DMS79 (cell line): ENCODE measurements around the gene CACNA1S.
A peak's percentile ranks its signal among the peaks of the same experiment; 100 is the strongest.

ENCODE experiments used
- DNase-seq: peaks from one replicate; lab custom pipeline; 2025; lab: John Stamatoyannopoulos, UW

Gene CACNA1S

DNA sequence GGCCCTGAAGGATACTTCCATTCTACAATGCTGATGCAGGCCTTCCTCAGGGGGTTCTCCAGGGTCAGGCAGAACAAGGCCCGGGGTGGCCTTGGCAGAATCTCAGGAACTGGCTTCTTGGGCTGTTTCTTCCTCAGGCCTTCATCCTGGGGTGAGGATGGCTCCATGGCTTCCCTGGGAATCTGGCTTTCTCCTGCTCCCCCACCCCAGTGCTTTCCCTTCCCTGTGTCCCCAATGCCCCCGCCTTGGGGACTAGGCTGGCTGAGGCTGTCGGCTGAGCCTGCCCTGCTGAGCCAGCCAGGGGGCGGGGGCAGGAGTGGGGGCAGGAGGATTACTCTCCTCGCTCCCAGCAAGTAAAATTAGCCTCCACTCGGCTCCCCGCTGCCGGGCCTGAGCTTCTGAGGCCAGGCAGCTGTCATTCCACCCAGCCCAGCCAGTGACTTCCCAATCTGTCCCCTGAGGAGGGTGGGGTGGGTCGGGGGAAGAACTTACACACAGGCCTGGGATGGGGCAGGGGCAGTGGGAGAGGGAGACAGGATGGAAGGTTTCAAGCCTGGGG is at the start of gene CACNA1S:
TSS of gene CACNA1S (minus strand) at position 254 of the 559 bp plus-strand sequence. CDS start at position 167, 87 bp downstream.
- no peak for DNase-seq

GRCh38 chr1:201157949-201158348 is 45.7 kb upstream of the CACNA1S start:
- no peak for DNase-seq

DNA sequence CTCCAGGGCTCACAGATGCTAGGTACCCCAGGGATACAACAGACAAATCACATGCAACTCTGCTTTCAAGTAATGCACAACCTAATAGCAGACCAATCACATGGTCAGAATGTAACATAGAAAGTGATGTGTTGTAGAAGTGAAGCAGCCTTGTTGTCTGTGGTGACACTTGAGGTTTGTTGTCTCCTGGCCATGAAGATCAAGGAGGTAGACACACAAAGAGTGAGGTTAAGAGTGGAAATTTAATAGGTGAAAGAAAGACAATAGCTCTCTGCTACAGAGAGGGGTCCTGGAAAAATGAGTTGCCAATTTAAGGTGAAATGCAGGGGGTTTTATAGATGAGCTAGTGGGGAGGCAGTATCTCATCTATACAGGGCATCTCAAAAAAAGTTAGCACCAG is 44.6 kb upstream of the CACNA1S start:
- DNase-seq, result no peak

DNA sequence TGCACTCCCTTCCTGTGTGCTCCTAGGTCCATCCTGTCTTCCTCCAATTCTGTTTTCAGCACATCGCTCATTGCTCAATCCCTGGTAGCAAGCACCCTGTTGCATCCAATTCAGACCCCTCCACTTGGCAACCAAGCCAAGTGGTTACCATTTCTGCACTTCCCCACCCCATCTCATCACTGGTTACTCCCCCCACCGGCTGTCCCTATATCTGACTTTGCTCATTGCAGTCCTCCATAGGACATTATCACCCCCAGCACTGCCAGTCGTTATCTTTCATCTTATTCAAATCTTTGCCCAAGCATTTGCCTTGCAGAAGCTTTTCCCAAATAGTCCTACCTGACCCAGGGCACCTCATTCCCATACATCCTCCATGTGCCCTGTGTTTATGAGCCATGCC is 44.1 kb upstream of the CACNA1S start:
- DNase-seq, result no peak

DNA sequence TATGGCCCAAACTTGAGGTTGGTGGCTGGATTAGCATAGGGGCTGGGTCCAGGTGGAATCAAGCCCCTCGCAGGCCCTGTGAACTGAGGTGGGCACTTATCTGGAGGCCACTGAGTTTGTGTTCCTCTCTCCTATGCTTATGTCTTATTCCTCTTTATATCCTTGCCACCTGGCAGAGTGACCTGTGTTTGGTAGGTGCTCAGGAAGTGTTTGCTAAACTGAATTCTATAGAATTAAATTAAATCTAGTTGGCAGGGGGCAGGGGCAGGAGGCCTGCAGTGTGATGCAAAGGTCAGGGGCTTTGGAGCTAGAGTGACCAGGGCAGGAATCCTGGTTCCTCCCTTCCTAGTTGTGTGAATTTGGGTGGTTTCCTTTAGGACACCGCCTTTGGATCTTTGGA is 43.1 kb upstream of the CACNA1S start:
- DNase-seq, result no peak

DNA sequence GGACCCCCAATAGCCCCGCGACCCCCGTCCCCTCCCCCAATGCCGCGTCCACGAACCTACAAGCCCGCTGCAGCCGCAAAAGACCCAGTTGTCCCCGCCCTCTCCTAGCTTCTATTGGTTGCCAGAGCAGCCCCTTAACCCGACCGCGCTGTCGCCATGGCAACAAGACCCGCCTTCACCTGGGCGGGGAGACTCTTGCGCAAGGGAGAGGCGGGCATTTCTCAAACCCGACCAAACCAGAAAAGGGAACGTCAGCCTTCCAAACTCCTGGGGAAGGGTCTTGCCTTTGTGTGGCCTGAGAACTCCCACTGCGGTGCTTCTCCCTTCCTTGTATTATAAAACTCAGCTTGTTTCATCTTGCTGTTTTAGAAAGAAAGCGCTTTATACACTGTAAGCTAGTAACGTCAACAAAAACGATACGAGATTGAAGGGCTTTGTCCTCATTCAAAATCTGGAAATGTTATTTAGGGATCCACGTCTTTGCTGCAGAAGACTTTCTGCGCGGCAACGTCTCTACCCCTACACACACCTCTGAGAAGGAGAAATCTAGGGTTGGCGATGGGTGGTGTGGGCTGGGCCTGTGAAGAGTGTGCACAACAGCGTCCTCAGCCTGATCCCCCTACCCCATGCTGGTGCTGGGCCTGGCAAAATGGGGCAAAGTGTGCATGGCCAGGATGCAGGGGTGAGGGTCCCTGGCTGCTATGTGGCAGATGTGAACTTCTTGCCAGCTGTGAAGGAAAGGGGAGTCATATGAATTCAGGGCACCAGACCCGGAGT is 42.4 kb upstream of the CACNA1S start, which contains the start of gene TMEM9:
TSS of gene TMEM9 (minus strand) at position 86 of the 777 bp plus-strand sequence. CDS start 551 bp downstream, outside the sequence.
- peak; percentile 72 for DNase-seq

DNA sequence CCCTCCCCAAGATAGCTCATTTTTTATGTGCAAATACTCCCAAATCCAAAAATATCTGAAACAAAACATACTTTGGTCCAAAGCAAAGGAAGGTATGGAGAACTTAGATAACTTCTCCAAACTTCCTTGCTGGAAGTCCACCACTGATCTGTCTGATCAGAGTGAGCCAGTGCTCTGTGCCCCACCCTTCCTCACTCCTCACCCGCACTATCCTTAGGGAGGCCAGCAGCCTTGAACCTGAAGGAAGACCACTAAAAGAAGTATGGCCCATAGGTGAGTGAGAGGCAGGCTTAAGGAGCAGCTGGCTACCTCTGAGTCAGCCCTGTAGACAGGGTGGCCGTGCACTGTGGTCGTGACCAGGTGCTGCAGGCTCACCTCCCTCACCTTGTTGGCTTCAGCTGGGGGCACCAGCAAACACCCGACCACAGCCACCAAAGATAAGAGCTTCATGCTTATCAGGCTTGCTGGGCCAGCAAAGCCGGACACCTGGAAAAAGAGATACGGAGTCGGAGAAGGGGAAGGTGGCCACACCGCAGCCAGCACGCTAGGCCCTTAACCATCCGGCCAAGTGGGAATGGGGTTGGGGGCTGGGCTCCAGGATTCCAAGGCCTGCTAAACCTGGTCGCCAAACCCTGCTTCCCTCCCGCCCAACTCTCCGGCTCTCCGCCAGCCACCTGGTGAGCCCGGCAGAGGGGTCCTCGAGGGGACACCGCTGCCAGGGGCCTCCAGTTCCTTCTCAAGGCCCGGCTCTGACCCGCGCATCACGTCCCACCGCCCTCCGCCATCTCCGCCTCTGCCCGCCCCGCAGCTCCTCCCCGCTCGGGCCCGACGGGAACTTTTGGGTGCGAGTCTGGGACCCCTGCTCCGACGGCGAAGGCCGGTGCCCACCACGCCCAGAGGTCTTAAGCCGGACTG is 41.5 kb upstream of the CACNA1S start:
- DNase-seq, result no peak

GRCh38 chr1:201149400-201149799 is 37.2 kb upstream of the CACNA1S start:
- no peak for DNase-seq

- DNase-seq, result no peak
Measured at GRCh38 chr1:201147396-201148015, 35.3 kb upstream of the CACNA1S start.

- DNase-seq, result no peak
Measured at GRCh38 chr1:201146626-201147390, 34.6 kb upstream of the CACNA1S start.

DNA sequence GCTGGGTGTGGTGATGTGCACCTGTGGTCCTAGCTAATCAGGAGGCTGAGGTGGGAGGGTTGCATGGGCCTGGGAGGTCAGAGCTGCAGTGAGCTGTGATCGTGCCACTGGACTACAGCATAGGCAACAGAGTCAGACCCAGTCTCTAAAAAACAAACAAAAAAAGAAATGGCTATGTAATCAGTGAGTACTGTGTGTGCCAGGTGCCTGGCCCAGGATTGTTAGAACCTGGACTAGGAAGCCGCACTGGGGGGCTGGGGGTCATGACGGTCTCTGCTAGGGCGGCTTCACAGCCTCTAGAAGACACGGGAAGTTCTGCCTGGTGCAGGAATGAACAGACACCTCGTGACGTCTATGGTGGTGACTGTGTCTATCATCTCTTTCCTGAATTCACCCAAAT is 33.6 kb upstream of the CACNA1S start:
- DNase-seq, result no peak

- DNase-seq, result no peak
Measured at GRCh38 chr1:201145132-201145531, 32.9 kb upstream of the CACNA1S start.

DNA sequence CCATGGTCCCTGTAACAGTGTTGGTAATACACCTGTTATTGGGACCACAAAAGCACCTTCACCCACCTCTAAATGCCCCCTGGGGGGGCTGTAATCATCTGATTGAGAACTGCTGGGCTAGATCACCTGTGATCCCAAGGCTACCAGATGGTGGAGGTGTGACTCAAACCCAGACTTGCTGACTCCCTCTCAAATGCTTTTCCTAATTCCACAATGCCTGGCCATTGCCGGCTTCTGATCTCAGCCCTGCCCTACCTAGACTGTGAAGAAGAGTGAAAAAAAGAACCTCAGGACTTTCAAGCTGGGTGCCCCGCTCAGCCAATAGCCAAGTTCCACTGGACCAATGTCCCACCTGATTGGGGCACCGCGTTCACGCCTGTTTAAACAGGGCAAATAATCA is 32.5 kb upstream of the CACNA1S start:
- no peak for DNase-seq

GRCh38 chr1:201143726-201144635 is 31.8 kb upstream of the CACNA1S start:
- DNase-seq, result no peak

- DNase-seq, result no peak
Measured at GRCh38 chr1:201142849-201143725, 30.9 kb upstream of the CACNA1S start.

GRCh38 chr1:201142011-201142848 is 30.0 kb upstream of the CACNA1S start:
- no peak for DNase-seq

GRCh38 chr1:201141418-201141817 is 29.2 kb upstream of the CACNA1S start:
- no peak for DNase-seq

DNA sequence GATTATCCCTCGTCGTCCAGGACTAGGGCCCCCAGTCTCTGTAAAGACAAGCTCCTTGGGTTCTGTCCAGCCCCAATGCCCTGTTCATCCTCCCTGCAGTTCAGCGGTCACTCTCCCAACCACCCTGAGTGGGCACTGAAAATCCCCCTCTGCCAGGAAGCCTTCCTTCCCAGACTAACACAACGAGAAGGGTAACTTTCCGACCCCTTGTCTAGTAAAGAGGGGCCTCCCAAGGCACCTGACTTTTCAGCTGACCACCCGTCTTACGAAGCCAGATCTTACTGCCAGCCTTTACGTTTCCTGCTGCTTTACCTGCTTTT is 28.7 kb upstream of the CACNA1S start:
- no peak for DNase-seq
